ENCODE data around the gene PPP1CC.
"Not testable (repeated sequence)": the region's sequence is repeated elsewhere in the genome, so short reads cannot be mapped to it uniquely, and the experiment has no call there.

Gene PPP1CC

DNA sequence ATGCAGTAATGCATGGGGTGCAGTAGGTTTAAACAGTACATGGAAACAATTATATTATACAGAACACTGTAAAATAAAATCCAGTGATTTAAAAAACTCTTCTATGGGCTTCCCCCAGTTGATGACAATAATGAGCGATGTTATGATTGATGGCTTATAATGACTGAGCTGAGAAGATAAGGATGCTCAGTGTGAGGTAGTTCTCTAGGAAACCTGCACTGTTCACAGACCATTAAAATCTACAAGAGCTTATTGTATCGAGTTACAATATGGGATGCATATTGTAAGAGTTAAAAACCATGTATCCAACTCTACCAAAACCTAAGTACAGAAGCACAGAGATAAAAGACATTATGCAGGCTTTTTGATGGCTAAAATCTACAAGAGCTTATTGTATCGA, 19.8 kb downstream of the PPP1CC start:
- DNase-seq = not testable (repeated sequence)

DNA sequence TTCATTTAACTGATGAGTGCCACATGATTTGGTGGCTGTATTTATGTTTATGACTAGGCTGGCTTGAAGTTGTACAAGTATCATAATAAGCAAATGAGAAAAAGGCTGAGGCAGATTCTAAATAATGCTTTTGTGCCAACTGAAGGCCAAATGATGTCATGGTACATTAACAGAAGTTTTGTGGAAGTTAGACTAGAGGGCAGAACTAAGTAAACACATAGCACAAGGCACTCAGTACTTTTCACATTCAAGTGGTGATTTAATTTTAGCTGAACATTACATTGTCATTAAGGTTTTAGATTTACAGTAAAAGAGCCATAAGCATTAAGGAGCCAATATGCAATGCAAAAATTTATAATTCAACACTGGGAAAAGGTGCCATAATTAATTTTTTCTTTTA, 21.1 kb downstream of the PPP1CC start:
- DNase-seq = no peak

DNA sequence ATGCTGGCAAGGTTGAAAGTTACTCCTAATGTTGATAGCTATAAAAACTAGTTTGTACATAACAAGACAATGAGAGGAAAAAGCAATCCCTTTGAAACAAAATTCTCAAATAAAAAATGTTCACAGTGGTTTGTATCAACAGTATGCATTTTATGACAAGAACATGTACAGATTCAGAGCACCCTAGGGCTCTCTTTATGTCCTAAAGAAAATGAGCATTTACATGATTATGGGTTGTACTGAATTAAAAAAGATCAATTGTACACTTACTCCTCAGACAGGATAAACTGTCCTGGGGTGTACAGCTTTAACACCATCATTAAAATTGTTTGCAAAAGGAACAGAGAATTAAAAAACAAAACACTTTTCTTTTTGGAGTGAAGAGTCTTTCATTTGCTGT, 22.2 kb downstream of the PPP1CC start:
- DNase-seq = no peak

- DNase-seq = no peak
Observed at GRCh38 chr12:110718222-110718908, 24.3 kb downstream of the PPP1CC start.

GRCh38 chr12:110717037-110717436, 25.7 kb downstream of the PPP1CC start:
- no peak for DNase-seq

GRCh38 chr12:110708917-110709316, 33.8 kb downstream of the PPP1CC start:
- no peak for DNase-seq

- DNase-seq = no peak
Observed at GRCh38 chr12:110705309-110705708, 37.4 kb downstream of the PPP1CC start.

DNA sequence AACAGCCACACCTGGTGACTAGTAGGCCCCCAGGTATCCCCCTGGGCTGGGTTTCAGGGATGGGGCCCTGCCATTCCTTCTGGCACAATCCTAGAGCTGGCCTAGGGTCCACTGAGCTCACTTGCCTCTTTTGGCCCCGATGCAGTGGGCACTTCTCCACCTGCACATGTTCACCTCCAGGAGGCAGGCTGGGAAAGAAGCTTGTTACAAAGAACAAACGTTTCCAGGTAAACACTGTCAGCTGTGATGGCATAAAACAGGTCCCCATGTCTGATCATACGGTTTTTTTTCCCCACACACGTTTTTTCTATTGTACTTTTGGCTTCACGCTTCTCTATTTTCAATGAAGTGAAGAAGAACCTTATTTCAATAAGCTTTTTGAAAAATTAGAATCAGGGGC, 37.9 kb downstream of the PPP1CC start:
- no peak for DNase-seq

- DNase-seq = no peak
Observed at GRCh38 chr12:110704231-110704630, 38.5 kb downstream of the PPP1CC start.

GRCh38 chr12:110702081-110702480, 40.6 kb downstream of the PPP1CC start:
- DNase-seq = no peak

GRCh38 chr12:110699591-110700445, 42.9 kb downstream of the PPP1CC start:
- peak; percentile 51 for DNase-seq

- DNase-seq = peak; percentile 95
Observed at GRCh38 chr12:110698171-110698902, 44.4 kb downstream of the PPP1CC start.

DNA sequence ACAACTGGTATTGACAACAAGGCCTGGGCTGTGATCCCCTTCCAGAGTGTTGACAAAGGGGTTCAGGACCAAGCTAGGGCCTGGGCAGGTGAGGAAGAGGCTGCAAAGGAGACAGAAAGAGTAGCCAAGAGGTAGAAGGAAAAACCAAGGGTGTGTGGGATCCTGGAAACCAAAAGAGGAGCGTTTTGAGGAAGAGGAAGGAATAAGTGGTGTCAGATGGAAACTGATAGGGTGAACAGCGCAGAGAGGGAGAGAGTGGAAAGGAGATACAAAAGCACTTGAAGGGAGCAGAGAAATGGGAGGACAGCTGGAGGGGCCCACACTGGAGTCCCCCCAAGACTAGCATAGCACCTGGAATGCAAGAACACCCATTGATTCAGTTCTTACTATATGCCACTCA, 45.5 kb downstream of the PPP1CC start:
- DNase-seq = no peak

DNA sequence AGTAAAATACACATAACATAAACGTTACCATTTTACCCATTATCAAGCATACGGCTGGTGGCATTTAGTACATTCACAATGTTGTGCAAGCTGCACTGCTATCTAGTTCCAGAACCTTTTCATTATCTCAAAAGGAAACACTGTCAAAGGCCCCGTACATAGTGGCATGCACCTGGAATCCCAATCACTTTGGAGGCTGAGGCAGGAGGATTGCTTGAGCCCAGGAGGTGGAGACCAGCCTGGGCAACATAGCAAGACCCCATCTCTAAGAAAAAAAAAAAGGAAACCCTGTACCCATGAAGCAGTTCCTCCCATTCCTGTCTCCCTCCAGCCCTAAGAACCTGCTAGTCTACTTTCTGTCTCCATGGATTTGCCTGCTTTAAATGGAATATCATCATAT, 46.4 kb downstream of the PPP1CC start:
- no peak for DNase-seq

GRCh38 chr12:110694330-110694901, 48.3 kb downstream of the PPP1CC start:
- DNase-seq = peak; percentile 65

DNA sequence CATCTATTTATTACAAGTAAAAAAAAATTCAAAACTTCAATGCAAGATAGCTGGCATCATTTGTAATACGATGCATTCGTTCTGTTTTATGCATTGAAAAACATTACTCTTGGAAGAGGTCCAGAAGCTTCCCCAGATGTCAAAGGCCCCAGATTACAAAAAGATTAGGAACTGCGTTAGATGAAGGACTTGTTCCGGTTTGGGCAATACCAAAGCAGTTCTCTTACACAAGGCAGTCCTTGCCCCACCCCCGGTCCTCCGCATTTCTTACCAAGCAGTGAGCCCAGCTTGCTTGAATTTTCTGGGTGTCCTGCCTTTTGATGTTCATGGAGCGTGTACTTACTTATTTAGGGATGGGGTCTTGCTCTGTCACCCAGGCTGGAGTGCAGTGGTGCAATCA, 49.0 kb downstream of the PPP1CC start:
- DNase-seq = peak; percentile 91

GRCh38 chr12:110690127-110690430, 52.6 kb downstream of the PPP1CC start:
- no peak for DNase-seq

- DNase-seq = peak; percentile 70
Observed at GRCh38 chr12:110689281-110690126, 53.2 kb downstream of the PPP1CC start.

- DNase-seq = peak; percentile 41
Observed at GRCh38 chr12:110688446-110689280, 54.0 kb downstream of the PPP1CC start, which contains the start of gene HVCN1. HVCN1 (minus strand) TSS chr12:110689115; CDS start chr12:110683245, 5,870 bp downstream.

- peak; percentile 64 for DNase-seq
Observed at GRCh38 chr12:110687396-110688169, 55.1 kb downstream of the PPP1CC start.
